Mucosa of stomach (tissue), 1 donor: ENCODE results near the gene GJC2.
"Not testable (repeated sequence)": the region's sequence is repeated elsewhere in the genome, so short reads cannot be mapped to it uniquely, and the experiment has no call there.

Experiments
- H3K27me3 ChIP-seq: one replicate; pipeline ENCODE4 v1.7.0; 2013; ENCODE audit warnings: mild to moderate bottlenecking, low read length; ENCODE audit not compliant: control insufficient read depth, insufficient read depth
- H3K36me3 ChIP-seq: one replicate; pipeline ENCODE4 v1.7.0; 2013; ENCODE audit warnings: low read length; ENCODE audit not compliant: control insufficient read depth, insufficient read depth
- H3K4me1 ChIP-seq: one replicate; pipeline ENCODE4 v1.7.0; 2013; ENCODE audit warnings: mild to moderate bottlenecking, low read length; ENCODE audit not compliant: control insufficient read depth, insufficient read depth
- H3K4me3 ChIP-seq: one replicate; pipeline ENCODE4 v1.7.0; 2013; ENCODE audit warnings: low read length
- H3K9ac ChIP-seq: one replicate; pipeline ENCODE4 v1.7.0; 2013; ENCODE audit warnings: mild to moderate bottlenecking, low read length, moderate library complexity
- H3K9me3 ChIP-seq: one replicate; pipeline ENCODE4 v1.7.0; 2013; ENCODE audit warnings: mild to moderate bottlenecking, low read length, moderate library complexity; ENCODE audit not compliant: control insufficient read depth
- donor health status: Pancreatic carcinoma.

The GJC2 gene

GRCh38 chr1:228108055-228108690, 41.6 kb upstream of the GJC2 start:
- Histone ChIP-seq H3K9ac (peak overlapping the region; percentile 99), H3K36me3 (peaks cover 10% of the 10 kb centered on the region), H3K9me3 (no peaks in the 10 kb centered on the region), H3K27me3 (no peaks in the 10 kb centered on the region), H3K4me1 (peaks cover 34% of the 10 kb centered on the region), H3K4me3 (peak overlapping the region; percentile 98)

- peaks cover 10% of the 10 kb centered on the region for H3K36me3 ChIP-seq
- H3K4me3 ChIP-seq: peak overlapping the region; percentile 98
- H3K4me1 ChIP-seq: peaks cover 30% of the 10 kb centered on the region
- no peaks in the 10 kb centered on the region for H3K9me3 ChIP-seq
- H3K27me3 ChIP-seq: no peaks in the 10 kb centered on the region
- H3K9ac ChIP-seq: peak overlapping the region; percentile 99
These were observed 41.0 kb upstream of the GJC2 start for GRCh38 chr1:228108742-228109072.

- Histone ChIP-seq H3K4me3 (peak within 1 kb of the TSS; percentile 98), H3K9me3 (no peaks in the 10 kb centered on the region), H3K27me3 (no peaks in the 10 kb centered on the region), H3K9ac (peak within 1 kb of the TSS; percentile 99), H3K4me1 (peaks cover 25% of the 10 kb centered on the region), H3K36me3 (peaks cover 10% of the 10 kb centered on the region)
These were observed 40.4 kb upstream of the GJC2 start, which contains the start of gene MRPL55 for GRCh38 chr1:228109073-228109961. MRPL55 (minus strand) TSS chr1:228109299; CDS start chr1:228108260, 1,039 bp downstream.

- peaks cover 10% of the 10 kb centered on the region for H3K36me3 ChIP-seq
- H3K9ac ChIP-seq: peak overlapping the region; percentile 99
- no peaks in the 10 kb centered on the region for H3K9me3 ChIP-seq
- peak overlapping the region; percentile 98 for H3K4me3 ChIP-seq
- peaks cover 25% of the 10 kb centered on the region for H3K4me1 ChIP-seq
- no peaks in the 10 kb centered on the region for H3K27me3 ChIP-seq
These were observed 39.7 kb upstream of the GJC2 start for GRCh38 chr1:228109962-228110488.

GRCh38 chr1:228110556-228110955, 39.2 kb upstream of the GJC2 start:
- H3K4me1 ChIP-seq: peaks cover 25% of the 10 kb centered on the region
- peaks cover 10% of the 10 kb centered on the region for H3K36me3 ChIP-seq
- no peaks in the 10 kb centered on the region for H3K9me3 ChIP-seq
- no peaks in the 10 kb centered on the region for H3K27me3 ChIP-seq
- no peak overlapping the region for H3K4me3 ChIP-seq
- no peak overlapping the region for H3K9ac ChIP-seq

- not testable (repeated sequence) for H3K4me3 ChIP-seq, H3K9ac ChIP-seq, H3K36me3 ChIP-seq, H3K9me3 ChIP-seq, H3K27me3 ChIP-seq
- H3K4me1 ChIP-seq: peaks cover 25% of the 10 kb centered on the region
These were observed 38.4 kb upstream of the GJC2 start for GRCh38 chr1:228111315-228111714.

GRCh38 chr1:228112167-228112566, 37.6 kb upstream of the GJC2 start:
- no peaks in the 10 kb centered on the region for H3K36me3 ChIP-seq

GRCh38 chr1:228112617-228113016, 37.1 kb upstream of the GJC2 start:
- Histone ChIP-seq H3K9ac (no peak overlapping the region), H3K27me3 (no peaks in the 10 kb centered on the region), H3K9me3 (no peaks in the 10 kb centered on the region), H3K4me1 (peaks cover 25% of the 10 kb centered on the region), H3K4me3 (no peak overlapping the region), H3K36me3 (no peaks in the 10 kb centered on the region)

More at GRCh38 chr1:228112167-228112566, 37.6 kb upstream of the GJC2 start:
- Histone ChIP-seq H3K27me3 (no peaks in the 10 kb centered on the region), H3K4me3 (no peak overlapping the region), H3K4me1 (peaks cover 25% of the 10 kb centered on the region), H3K9me3 (no peaks in the 10 kb centered on the region), H3K9ac (no peak overlapping the region)

GRCh38 chr1:228114827-228115226, 34.9 kb upstream of the GJC2 start:
- H3K9ac ChIP-seq: no peak overlapping the region
- H3K4me3 ChIP-seq: no peak overlapping the region
- no peaks in the 10 kb centered on the region for H3K27me3 ChIP-seq
- peaks cover 11% of the 10 kb centered on the region for H3K4me1 ChIP-seq
- H3K9me3 ChIP-seq: no peaks in the 10 kb centered on the region
- no peaks in the 10 kb centered on the region for H3K36me3 ChIP-seq

GRCh38 chr1:228117335-228117734, 32.4 kb upstream of the GJC2 start:
- H3K9ac ChIP-seq: no peak overlapping the region

GRCh38 chr1:228118040-228118439, 31.7 kb upstream of the GJC2 start:
- Histone ChIP-seq H3K9ac (no peak overlapping the region), H3K4me1 (no peaks in the 10 kb centered on the region), H3K36me3 (no peaks in the 10 kb centered on the region), H3K9me3 (no peaks in the 10 kb centered on the region), H3K4me3 (no peak overlapping the region), H3K27me3 (no peaks in the 10 kb centered on the region)

More at GRCh38 chr1:228117335-228117734, 32.4 kb upstream of the GJC2 start:
- H3K9me3 ChIP-seq: no peaks in the 10 kb centered on the region
- H3K4me3 ChIP-seq: no peak overlapping the region
- H3K4me1 ChIP-seq: no peaks in the 10 kb centered on the region
- H3K36me3 ChIP-seq: no peaks in the 10 kb centered on the region
- H3K27me3 ChIP-seq: no peaks in the 10 kb centered on the region

GRCh38 chr1:228120351-228120750, 29.4 kb upstream of the GJC2 start:
- no peak overlapping the region for H3K4me3 ChIP-seq
- no peaks in the 10 kb centered on the region for H3K36me3 ChIP-seq
- no peaks in the 10 kb centered on the region for H3K4me1 ChIP-seq
- no peak overlapping the region for H3K9ac ChIP-seq
- H3K27me3 ChIP-seq: no peaks in the 10 kb centered on the region
- H3K9me3 ChIP-seq: no peaks in the 10 kb centered on the region
